GM18867 (cell line): Measurements from ENCODE around the gene VMO1.

ENCODE experiments used
- ATAC-seq: cut with Tn5 transposase; IDR thresholded peaks from one replicate; pipeline ENCODE4 v1.9.1; 2021; ENCODE audit warnings: mild to moderate bottlenecking, moderate library complexity; ENCODE audit not compliant: unreplicated experiment

VMO1 gene

DNA sequence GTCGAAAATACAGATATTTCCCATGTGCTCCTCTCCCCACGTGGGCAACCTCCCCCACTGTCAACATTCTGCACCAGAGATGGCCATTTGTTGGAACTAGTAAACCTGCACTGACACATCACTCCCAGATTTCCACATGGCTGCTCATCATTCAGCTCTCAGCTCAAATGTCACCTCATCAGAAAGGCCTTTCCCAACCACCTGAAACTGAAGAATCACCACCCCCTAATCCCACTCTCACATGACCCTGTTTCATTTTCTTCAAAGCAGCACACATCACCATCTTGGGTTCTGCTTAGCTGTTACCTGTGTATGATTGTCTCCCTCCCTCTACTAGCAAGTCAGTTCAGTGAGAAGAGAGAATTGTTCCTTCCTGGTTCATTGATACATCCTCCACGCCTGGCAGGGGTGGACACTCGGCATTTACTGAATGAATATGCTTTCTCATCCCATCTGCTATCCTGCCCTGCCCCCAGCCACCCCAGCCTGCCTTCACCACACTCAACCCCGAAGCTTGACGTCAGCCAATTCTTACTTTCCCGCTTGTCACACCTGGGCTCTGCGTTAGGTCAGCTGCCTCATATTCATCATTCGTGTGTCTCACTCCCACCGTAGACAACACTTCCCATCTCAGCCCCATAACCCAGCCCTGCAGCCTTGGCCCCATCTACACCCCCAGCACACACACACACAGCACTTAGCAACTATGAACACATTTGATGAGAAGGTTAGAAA lies 14.5 kb upstream of the VMO1 start:
- no peak for ATAC-seq

- no peak for ATAC-seq
Measured at GRCh38 chr17:4796552-4796920, 10.4 kb upstream of the VMO1 start.

GRCh38 chr17:4795168-4795567 lies 9.0 kb upstream of the VMO1 start:
- ATAC-seq = no peak

DNA sequence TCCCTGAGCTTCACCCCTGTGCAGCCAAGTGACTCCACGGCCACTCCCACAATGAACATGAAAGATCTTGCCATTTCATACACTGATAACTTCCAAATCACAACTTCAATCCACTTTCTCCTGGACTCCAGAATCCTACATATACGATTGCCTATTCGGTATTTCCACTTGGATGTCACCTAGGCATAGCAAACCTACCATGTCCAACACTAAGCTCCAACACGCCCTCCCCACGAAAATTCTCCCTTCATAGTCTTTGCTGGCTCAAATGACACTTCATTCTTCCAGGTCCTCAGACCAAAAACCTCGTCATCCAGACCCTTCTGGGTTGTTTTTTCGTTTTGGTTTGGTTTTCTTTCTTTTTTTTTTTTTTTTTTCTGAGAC lies 4.5 kb upstream of the VMO1 start:
- no peak for ATAC-seq

GRCh38 chr17:4789951-4790704 lies 4.0 kb upstream of the VMO1 start:
- ATAC-seq = peak; percentile 87

- ATAC-seq = no peak
Measured at GRCh38 chr17:4789701-4789950, 3.5 kb upstream of the VMO1 start.

DNA sequence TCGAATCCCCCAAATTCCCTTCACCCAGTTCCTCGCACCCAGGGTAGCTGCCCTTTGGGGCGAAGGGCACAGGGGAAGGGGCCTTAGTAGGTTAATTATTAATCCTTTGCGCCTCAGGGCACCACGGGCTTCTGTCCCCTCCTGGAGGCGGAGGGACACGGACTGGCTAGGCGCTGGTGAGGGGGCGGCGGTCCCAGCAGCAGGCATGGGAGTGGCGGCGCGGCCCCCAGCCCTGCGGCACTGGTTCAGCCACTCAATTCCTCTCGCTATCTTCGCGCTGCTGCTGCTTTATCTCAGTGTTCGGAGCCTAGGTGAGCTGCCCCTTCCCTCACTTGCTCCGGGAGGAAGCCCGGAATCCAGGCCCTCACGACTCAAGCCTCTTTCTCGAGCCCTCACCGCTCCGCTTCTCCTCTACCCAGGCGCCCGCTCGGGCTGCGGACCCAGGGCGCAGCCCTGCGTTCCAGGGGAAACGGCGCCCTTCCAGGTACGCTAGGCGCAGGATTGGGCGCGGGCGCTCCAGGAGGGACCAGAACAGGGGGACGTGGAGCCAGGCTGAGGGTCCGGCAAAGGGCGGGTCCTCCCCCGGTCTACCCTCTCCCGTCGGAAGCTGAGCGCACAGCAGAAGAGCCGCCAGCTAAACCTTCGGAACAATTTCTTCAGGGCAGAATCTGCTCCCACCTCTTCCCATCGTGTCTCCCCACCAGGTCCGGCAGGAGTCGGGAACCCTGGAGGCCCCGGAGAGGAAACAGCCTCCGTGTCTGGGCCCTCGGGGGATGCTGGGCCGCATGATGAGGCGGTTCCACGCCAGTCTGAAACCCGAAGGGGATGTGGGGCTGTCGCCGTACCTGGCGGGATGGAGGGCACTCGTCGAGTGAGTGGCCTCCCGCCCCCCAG lies 2.9 kb upstream of the VMO1 start, which contains the start of gene GLTPD2:
TSS of gene GLTPD2 (plus strand) at position 158 of the 894 bp plus-strand sequence. CDS start at position 206, 48 bp downstream.
- peak; percentile 10 for ATAC-seq

GRCh38 chr17:4788159-4788806 lies 2.1 kb upstream of the VMO1 start:
- ATAC-seq = no peak

GRCh38 chr17:4786516-4786915 lies 352 bp upstream of the VMO1 start:
- no peak for ATAC-seq

- no peak for ATAC-seq
Measured at GRCh38 chr17:4785311-4786105, 656 bp downstream of the VMO1 start.

GRCh38 chr17:4782652-4783051 lies 3.5 kb downstream of the VMO1 start:
- ATAC-seq = no peak

DNA sequence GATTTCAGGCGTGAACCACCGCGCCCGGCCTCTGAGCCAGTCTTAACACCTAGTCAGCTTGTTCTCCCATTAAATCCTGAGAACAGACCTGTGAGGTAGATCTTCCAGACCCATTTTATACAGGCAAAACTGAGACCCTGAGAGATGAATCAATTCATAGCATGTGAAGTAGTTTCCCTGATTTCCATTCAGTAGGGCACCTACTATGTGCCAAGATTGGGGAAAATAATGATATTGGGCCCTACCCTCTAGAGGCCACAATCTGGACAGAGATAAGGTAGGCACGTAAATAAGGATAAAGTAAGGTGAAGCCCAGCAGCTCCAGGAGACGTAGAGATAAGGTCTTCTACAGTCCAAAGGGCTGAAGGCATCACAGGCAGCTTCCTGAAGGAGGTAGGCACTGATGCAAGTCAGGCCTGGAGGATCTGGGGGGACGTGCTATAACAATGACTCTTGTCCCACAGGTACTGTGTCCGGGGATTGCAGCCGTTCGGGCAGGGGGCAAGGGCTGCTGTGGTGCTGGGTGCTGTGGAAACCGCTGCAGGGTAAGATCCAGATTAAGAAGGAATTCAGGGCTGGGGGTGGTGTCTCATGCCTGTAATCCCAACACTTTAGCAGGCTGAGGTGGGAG lies 5.7 kb downstream of the VMO1 start:
- no peak for ATAC-seq

- ATAC-seq = no peak
Measured at GRCh38 chr17:4777969-4778760, 8.0 kb downstream of the VMO1 start.

- ATAC-seq = no peak
Measured at GRCh38 chr17:4772235-4772613, 13.9 kb downstream of the VMO1 start.

GRCh38 chr17:4771519-4772234 lies 14.5 kb downstream of the VMO1 start, which contains the start of gene TM4SF5:
TSS of gene TM4SF5 (plus strand) at chr17:4771886. CDS start at chr17:4771923, 37 bp downstream.
- ATAC-seq = no peak

DNA sequence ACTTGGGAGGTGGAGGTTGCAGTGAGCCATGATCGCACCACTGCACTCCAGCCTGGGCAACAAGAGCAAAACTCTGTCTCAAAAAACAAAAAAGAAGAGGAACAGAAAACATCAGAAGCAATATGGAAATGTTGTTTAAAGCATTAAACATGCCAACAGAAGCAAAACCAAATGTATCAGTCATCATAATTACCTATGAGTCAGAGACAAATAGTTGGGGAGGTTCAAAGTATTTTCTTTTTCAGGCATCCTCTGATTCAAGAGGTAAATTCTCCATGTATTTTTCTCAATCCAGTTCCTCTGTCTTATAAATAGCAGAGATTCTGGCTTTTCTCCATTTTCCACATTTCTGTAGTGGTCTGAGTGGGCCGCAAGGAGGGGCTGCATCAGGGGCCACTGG lies 16.5 kb downstream of the VMO1 start:
- ATAC-seq = no peak

DNA sequence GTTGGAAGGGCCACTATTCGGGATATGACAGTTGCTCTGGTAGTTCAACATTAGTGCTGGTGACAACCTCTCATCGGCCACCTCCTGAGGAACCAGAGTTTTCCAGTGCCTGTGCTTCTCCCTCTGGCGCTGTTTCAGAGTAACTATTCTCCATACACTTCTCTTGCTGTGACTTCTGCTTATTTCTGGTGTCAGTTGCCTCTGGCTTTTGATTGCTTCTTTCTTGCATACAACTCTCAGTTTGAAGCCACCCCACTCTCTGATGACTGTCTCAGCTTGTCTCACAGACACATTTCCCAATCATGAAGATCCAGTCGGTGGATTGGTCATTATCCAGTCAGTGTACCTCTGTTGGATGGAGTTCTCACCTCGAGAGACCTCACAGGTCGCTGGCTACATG lies 17.9 kb downstream of the VMO1 start:
- no peak for ATAC-seq

DNA sequence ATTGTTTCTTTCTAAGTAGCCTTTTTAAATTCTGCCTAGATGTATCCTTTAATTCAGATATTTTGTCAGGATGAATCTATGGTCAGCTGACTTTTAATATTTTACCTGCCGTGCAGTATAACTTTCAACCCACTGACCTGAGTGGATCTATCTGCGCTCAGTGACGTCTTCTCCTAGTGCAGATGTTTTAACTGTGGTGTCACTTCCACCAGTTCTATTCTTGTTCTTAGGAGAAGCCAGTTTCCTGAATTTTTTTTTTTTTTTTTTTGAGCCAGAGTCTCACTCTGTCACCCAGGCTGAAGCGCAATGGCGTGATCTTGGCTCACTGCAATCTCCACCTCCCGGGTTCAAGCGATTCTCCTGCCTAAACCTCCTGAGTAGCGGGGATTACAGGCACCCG lies 19.4 kb downstream of the VMO1 start:
- no peak for ATAC-seq
